ENCODE measurements around the gene PRAMEF17. TPM values are rescaled to one million over a fixed set of nuclear protein-coding genes. Genes with fewer than 3 reads are reported as not detected.
"Not testable (repeated sequence)": the region's sequence is repeated elsewhere in the genome, so short reads cannot be mapped to it uniquely, and the experiment has no call there.

Gene PRAMEF17
- total and polyA plus RNA-seq, 5 experiments from 2014 or later, result not detected

GRCh38 chr1:13395311-13395710, 5.9 kb downstream of the PRAMEF17 start:
- H3K36me3 Mint-ChIP-seq, POLR2A ChIA-PET, H3K4me3 Mint-ChIP-seq, H3K27me3 Mint-ChIP-seq, DNase-seq, ATAC-seq, H3K4me1 Mint-ChIP-seq, H3K9me3 Mint-ChIP-seq, H3K27ac Mint-ChIP-seq: not testable (repeated sequence)

GRCh38 chr1:13407811-13408210, 18.4 kb downstream of the PRAMEF17 start:
- POLR2A ChIA-PET, result no interaction called here
- Mint-ChIP-seq H3K27me3 (peaks cover 0 to 7% (median 6%) of the 10 kb centered on the region in 5 donors), H3K27ac (no peak overlapping the region), H3K4me3 (no peak overlapping the region), H3K36me3 (peaks cover 0 to 4% (median 0%) of the 10 kb centered on the region in 3 donors), H3K9me3 (peaks cover 0 to 16% (median 2%) of the 10 kb centered on the region in 9 donors), H3K4me1 (no peaks in the 10 kb centered on the region)
- DNase-seq (no peak), ATAC-seq (no peak)

- H3K27ac Mint-ChIP-seq, H3K4me1 Mint-ChIP-seq, POLR2A ChIA-PET, H3K4me3 Mint-ChIP-seq, H3K36me3 Mint-ChIP-seq, H3K27me3 Mint-ChIP-seq, ATAC-seq, DNase-seq: not testable (repeated sequence)
- H3K9me3 Mint-ChIP-seq, result peaks cover 0 to 16% (median 2%) of the 10 kb centered on the region in 9 donors
Observed at GRCh38 chr1:13410150-13410549, 20.7 kb downstream of the PRAMEF17 start, which contains the start of gene PRAMEF20. Gene PRAMEF20 (plus strand): TSS chr1:13410450. CDS start chr1:13416355, 5,905 bp downstream.

- no peak for ATAC-seq
- no peaks in the 10 kb centered on the region for H3K4me1 Mint-ChIP-seq
- POLR2A ChIA-PET, result no interaction called here
- H3K27me3 Mint-ChIP-seq, result peaks cover 0 to 13% (median 0%) of the 10 kb centered on the region in 5 donors
- H3K36me3 Mint-ChIP-seq, result no peaks in the 10 kb centered on the region
- H3K4me3 Mint-ChIP-seq, result no peak overlapping the region
- no peak for DNase-seq
- no peak overlapping the region for H3K27ac Mint-ChIP-seq
- H3K9me3 Mint-ChIP-seq, result no peaks in the 10 kb centered on the region
Observed at GRCh38 chr1:13430495-13430894, 41.1 kb downstream of the PRAMEF17 start.

GRCh38 chr1:13432251-13432650, 42.8 kb downstream of the PRAMEF17 start:
- Mint-ChIP-seq H3K27me3 (peaks cover 0 to 15% (median 2%) of the 10 kb centered on the region in 5 donors), H3K9me3 (no peaks in the 10 kb centered on the region), H3K36me3 (no peaks in the 10 kb centered on the region), H3K4me3 (no peak overlapping the region), H3K4me1 (no peaks in the 10 kb centered on the region), H3K27ac (no peak overlapping the region)
- no peak for ATAC-seq
- POLR2A ChIA-PET, result no interaction called here
- no peak for DNase-seq

GRCh38 chr1:13433694-13434358, 44.4 kb downstream of the PRAMEF17 start:
- H3K27ac Mint-ChIP-seq, H3K4me3 Mint-ChIP-seq, H3K4me1 Mint-ChIP-seq, DNase-seq, ATAC-seq, H3K9me3 Mint-ChIP-seq, POLR2A ChIA-PET, H3K36me3 Mint-ChIP-seq: not testable (repeated sequence)
- H3K27me3 Mint-ChIP-seq, result peaks cover 0 to 15% (median 2%) of the 10 kb centered on the region in 5 donors

GRCh38 chr1:13435458-13435857, 46.0 kb downstream of the PRAMEF17 start:
- POLR2A ChIA-PET, result no interaction called here
- no peak for DNase-seq
- H3K27ac Mint-ChIP-seq, result no peak overlapping the region

GRCh38 chr1:13439104-13439783, 49.8 kb downstream of the PRAMEF17 start:
- H3K36me3 Mint-ChIP-seq, H3K9me3 Mint-ChIP-seq, ATAC-seq, H3K4me1 Mint-ChIP-seq, H3K27me3 Mint-ChIP-seq, DNase-seq, H3K4me3 Mint-ChIP-seq, H3K27ac Mint-ChIP-seq, POLR2A ChIA-PET: not testable (repeated sequence)

More at GRCh38 chr1:13435458-13435857, 46.0 kb downstream of the PRAMEF17 start:
- Mint-ChIP-seq H3K27me3 (peaks cover 0 to 12% (median 0%) of the 10 kb centered on the region in 5 donors), H3K4me3 (no peak overlapping the region), H3K9me3 (peaks cover 0 to 2% (median 0%) of the 10 kb centered on the region in 9 donors), H3K36me3 (no peaks in the 10 kb centered on the region), H3K4me1 (no peaks in the 10 kb centered on the region)
- no peak for ATAC-seq

Other genes starting within 250 kb of the PRAMEF17 start
- gene PRAMEF26, start 233.6 kb upstream of the PRAMEF17 start, total RNA-seq, result not detected
- not detected for gene PRAMEF26, start 233.6 kb upstream of the PRAMEF17 start, polyA plus RNA-seq
- gene HNRNPCL4, start 224.0 kb upstream of the PRAMEF17 start, total RNA-seq, result not detected
- gene HNRNPCL4, start 224.0 kb upstream of the PRAMEF17 start, polyA plus RNA-seq, result not detected
- not detected for gene PRAMEF9, start 217.8 kb upstream of the PRAMEF17 start, total RNA-seq
- gene PRAMEF9, start 217.8 kb upstream of the PRAMEF17 start, polyA plus RNA-seq, result not detected
- gene PRAMEF13, start 188.2 kb upstream of the PRAMEF17 start, total RNA-seq, result not detected
- not detected for gene PRAMEF13, start 188.2 kb upstream of the PRAMEF17 start, polyA plus RNA-seq
- not detected for gene PRAMEF18, start 163.5 kb upstream of the PRAMEF17 start, total RNA-seq
- gene PRAMEF18, start 163.5 kb upstream of the PRAMEF17 start, polyA plus RNA-seq, result not detected
- not detected for gene PRAMEF5, start 135.4 kb upstream of the PRAMEF17 start, total RNA-seq
- gene PRAMEF5, start 135.4 kb upstream of the PRAMEF17 start, polyA plus RNA-seq, result not detected
- not detected for gene PRAMEF8, start 104.5 kb upstream of the PRAMEF17 start, total RNA-seq
- not detected for gene PRAMEF8, start 104.5 kb upstream of the PRAMEF17 start, polyA plus RNA-seq
- not detected for gene PRAMEF33, start 86.1 kb upstream of the PRAMEF17 start, total RNA-seq
- gene PRAMEF33, start 86.1 kb upstream of the PRAMEF17 start, polyA plus RNA-seq, result not detected
- not detected for gene PRAMEF15, start 74.1 kb upstream of the PRAMEF17 start, total RNA-seq
- gene PRAMEF15, start 74.1 kb upstream of the PRAMEF17 start, polyA plus RNA-seq, result not detected
- gene PRAMEF14, start 42.5 kb upstream of the PRAMEF17 start, total RNA-seq, result not detected
- not detected for gene PRAMEF14, start 42.5 kb upstream of the PRAMEF17 start, polyA plus RNA-seq
- not detected for gene PRAMEF19, start 17.7 kb upstream of the PRAMEF17 start, total RNA-seq
- gene PRAMEF19, start 17.7 kb upstream of the PRAMEF17 start, polyA plus RNA-seq, result not detected
- not detected for gene PRAMEF20, start 20.8 kb downstream of the PRAMEF17 start, total RNA-seq
- gene PRAMEF20, start 20.8 kb downstream of the PRAMEF17 start, polyA plus RNA-seq, result not detected
- not detected for gene LRRC38, start 124.4 kb downstream of the PRAMEF17 start, total RNA-seq
- gene LRRC38, start 124.4 kb downstream of the PRAMEF17 start, polyA plus RNA-seq, result not detected
- gene PDPN, start 194.2 kb downstream of the PRAMEF17 start, total RNA-seq, result not detected
- not detected for gene PDPN, start 194.2 kb downstream of the PRAMEF17 start, polyA plus RNA-seq

All from naive thymus-derived CD8-positive, alpha-beta T cell (primary cell).